SK-N-SH treated with all-trans-retinoic acid at 6 μM for 48 hours (cell line): Measurements from ENCODE around the gene WARS2.

Source experiments
- CSDC2 ChIP-seq: fragments of 250-450 bp; sonication (Bioruptor Pico); IDR thresholded peaks from 2 replicates; pipeline ENCODE4 v1.5.0; 2020; ENCODE audit warnings: mild to moderate bottlenecking, moderate library complexity
- ISL1 ChIP-seq: fragments of 250-450 bp; sonication (Bioruptor Pico); IDR thresholded peaks from 2 replicates; pipeline ENCODE4 v2.1.2; 2022; ENCODE audit warnings: mild to moderate bottlenecking, moderate library complexity
- PATZ1 ChIP-seq: fragments of 250-450 bp; sonication (Bioruptor Pico); IDR thresholded peaks from 2 replicates; pipeline ENCODE4 v1.8.0; 2020; ENCODE audit warnings: mild to moderate bottlenecking, moderate library complexity, borderline replicate concordance
- RARB ChIP-seq: fragments of 250-450 bp; sonication (Bioruptor Pico); IDR thresholded peaks from 2 replicates; pipeline ENCODE4 v1.8.0; 2021; ENCODE audit warnings: mild to moderate bottlenecking, moderate library complexity
- SNAI2 ChIP-seq: fragments of 250-450 bp; sonication (Bioruptor Pico); IDR thresholded peaks from 2 replicates; pipeline ENCODE4 v1.5.0; 2020; ENCODE audit warnings: mild to moderate bottlenecking, moderate library complexity
- TCF4 ChIP-seq: fragments of 250-450 bp; sonication (Bioruptor Pico); IDR thresholded peaks from 2 replicates; pipeline ENCODE4 v1.8.0; 2021; ENCODE audit warnings: mild to moderate bottlenecking, moderate library complexity, borderline replicate concordance
- ZC3H10 ChIP-seq: fragments of 250-450 bp; sonication (Bioruptor Pico); IDR thresholded peaks from 2 replicates; pipeline ENCODE4 v1.5.1; 2021; ENCODE audit warnings: mild to moderate bottlenecking, moderate library complexity
- ZFP3 ChIP-seq: fragments of 250-450 bp; sonication (Bioruptor Pico); IDR thresholded peaks from 2 replicates; pipeline ENCODE4 v1.5.0; 2020; ENCODE audit warnings: mild to moderate bottlenecking, moderate library complexity
- ZFP30 ChIP-seq: fragments of 450-650 bp; formaldehyde crosslinking; IDR thresholded peaks from 2 replicates; pipeline ENCODE4 v1.5.0; 2022; ENCODE audit warnings: mild to moderate bottlenecking, moderate library complexity
- ZNF565 ChIP-seq: fragments of 450-650 bp; formaldehyde crosslinking; conservative IDR thresholded peaks from 2 replicates; pipeline ENCODE4 v1.5.0; 2020; ENCODE audit warnings: low read depth, mild to moderate bottlenecking, moderate library complexity
- ZNF70 ChIP-seq: fragments of 450-650 bp; formaldehyde crosslinking; IDR thresholded peaks from 2 replicates; pipeline ENCODE4 v1.5.0; 2020; ENCODE audit warnings: mild to moderate bottlenecking, moderate library complexity
- TF ChIP-seq, protein P1 (sequence below): fragments of 250-450 bp; sonication (Bioruptor Pico); IDR thresholded peaks from 2 replicates; pipeline ENCODE4 v1.8.0; 2021; ENCODE audit warnings: low read depth, mild to moderate bottlenecking, moderate library complexity, borderline replicate concordance
- TF ChIP-seq, protein P2 (sequence below): fragments of 250-450 bp; sonication (Bioruptor Pico); IDR thresholded peaks from 2 replicates; pipeline ENCODE4 v1.5.1; 2020; ENCODE audit warnings: low read depth, mild to moderate bottlenecking, moderate library complexity

DNA sequence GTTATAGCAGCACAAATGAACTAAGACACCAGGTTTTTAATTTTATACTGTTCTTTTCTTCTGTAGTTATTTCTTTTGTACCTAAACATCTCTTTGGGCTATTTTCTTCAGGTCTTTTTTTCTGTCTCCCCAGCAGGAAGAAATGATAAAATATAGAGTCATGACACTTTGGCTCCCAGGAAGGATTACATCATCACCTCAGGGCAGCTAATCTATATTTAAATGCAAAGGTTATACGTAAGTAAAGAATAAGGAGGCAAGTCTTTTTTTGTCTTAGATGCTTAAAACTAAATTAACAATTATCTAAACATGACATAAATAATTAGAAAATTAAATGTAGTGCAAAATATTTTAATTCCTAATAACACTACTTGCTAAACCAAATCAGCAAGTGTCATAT, 57.0 kb downstream of the WARS2 start:
- TF ChIP-seq, protein P1, sequence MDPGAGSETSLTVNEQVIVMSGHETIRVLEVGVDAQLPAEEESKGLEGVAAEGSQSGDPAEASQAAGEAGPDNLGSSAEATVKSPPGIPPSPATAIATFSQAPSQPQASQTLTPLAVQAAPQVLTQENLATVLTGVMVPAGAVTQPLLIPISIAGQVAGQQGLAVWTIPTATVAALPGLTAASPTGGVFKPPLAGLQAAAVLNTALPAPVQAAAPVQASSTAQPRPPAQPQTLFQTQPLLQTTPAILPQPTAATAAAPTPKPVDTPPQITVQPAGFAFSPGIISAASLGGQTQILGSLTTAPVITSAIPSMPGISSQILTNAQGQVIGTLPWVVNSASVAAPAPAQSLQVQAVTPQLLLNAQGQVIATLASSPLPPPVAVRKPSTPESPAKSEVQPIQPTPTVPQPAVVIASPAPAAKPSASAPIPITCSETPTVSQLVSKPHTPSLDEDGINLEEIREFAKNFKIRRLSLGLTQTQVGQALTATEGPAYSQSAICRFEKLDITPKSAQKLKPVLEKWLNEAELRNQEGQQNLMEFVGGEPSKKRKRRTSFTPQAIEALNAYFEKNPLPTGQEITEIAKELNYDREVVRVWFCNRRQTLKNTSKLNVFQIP (CRISPR knock-in tag) = no peak
- TF ChIP-seq, protein P2, sequence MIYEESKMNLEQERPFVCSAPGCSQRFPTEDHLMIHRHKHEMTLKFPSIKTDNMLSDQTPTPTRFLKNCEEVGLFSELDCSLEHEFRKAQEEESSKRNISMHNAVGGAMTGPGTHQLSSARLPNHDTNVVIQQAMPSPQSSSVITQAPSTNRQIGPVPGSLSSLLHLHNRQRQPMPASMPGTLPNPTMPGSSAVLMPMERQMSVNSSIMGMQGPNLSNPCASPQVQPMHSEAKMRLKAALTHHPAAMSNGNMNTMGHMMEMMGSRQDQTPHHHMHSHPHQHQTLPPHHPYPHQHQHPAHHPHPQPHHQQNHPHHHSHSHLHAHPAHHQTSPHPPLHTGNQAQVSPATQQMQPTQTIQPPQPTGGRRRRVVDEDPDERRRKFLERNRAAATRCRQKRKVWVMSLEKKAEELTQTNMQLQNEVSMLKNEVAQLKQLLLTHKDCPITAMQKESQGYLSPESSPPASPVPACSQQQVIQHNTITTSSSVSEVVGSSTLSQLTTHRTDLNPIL (CRISPR knock-in tag) = no peak
- TF ChIP-seq CSDC2 (CRISPR knock-in tag) = no peak
- TF ChIP-seq RARB = no peak
- no peak for TF ChIP-seq ZFP3 (CRISPR knock-in tag)
- TF ChIP-seq ZC3H10 (CRISPR knock-in tag) = no peak
- TF ChIP-seq ZFP30 (CRISPR knock-in tag) = no peak
- TF ChIP-seq PATZ1 (CRISPR knock-in tag) = no peak
- no peak for TF ChIP-seq ZNF565 (CRISPR knock-in tag)
- no peak for TF ChIP-seq SNAI2
- TF ChIP-seq ZNF70 (CRISPR knock-in tag) = no peak
- no peak for TF ChIP-seq TCF4 (CRISPR knock-in tag)
- TF ChIP-seq ISL1 (CRISPR knock-in tag) = no peak
